ENCODE results near the gene KCNJ9. TPM values are rescaled to one million over a fixed set of nuclear protein-coding genes. Genes with fewer than 3 reads are reported as not detected.

Gene KCNJ9
- total RNA-seq, 1 donor from 2014 or later, result 0.05 TPM

- Mint-ChIP-seq H3K27me3 (ENCODE audit: unreplicated experiment) (peaks cover 9% of the 10 kb centered on the region), H3K4me3 (ENCODE audit: unreplicated experiment) (peak overlapping the region; percentile 51), H3K4me1 (ENCODE audit: unreplicated experiment) (peaks cover 13% of the 10 kb centered on the region), H3K27ac (ENCODE audit: unreplicated experiment) (peak overlapping the region; percentile 64), H3K36me3 (ENCODE audit: low read depth, unreplicated experiment) (peaks cover 3% of the 10 kb centered on the region), H3K9me3 (ENCODE audit: unreplicated experiment) (no peaks in the 10 kb centered on the region)
- no peak for DNase-seq (ENCODE audit: low spot score)
- no peak for TF ChIP-seq CTCF (IDR thresholded peaks at IDR 0.05; ENCODE audit: unreplicated experiment)
These were observed 14.2 kb downstream of the KCNJ9 start for GRCh38 chr1:160095382-160096105.

GRCh38 chr1:160096274-160097116 is 15.2 kb downstream of the KCNJ9 start:
- H3K36me3 Mint-ChIP-seq (ENCODE audit: low read depth, unreplicated experiment), result peaks cover 3% of the 10 kb centered on the region
- peaks cover 13% of the 10 kb centered on the region for H3K4me1 Mint-ChIP-seq (ENCODE audit: unreplicated experiment)
- peak overlapping the region; percentile 92 for H3K4me3 Mint-ChIP-seq (ENCODE audit: unreplicated experiment)
- no peak for TF ChIP-seq CTCF (IDR thresholded peaks at IDR 0.05; ENCODE audit: unreplicated experiment)
- peak overlapping the region; percentile 73 for H3K27ac Mint-ChIP-seq (ENCODE audit: unreplicated experiment)
- no peak for DNase-seq (ENCODE audit: low spot score)
- no peaks in the 10 kb centered on the region for H3K9me3 Mint-ChIP-seq (ENCODE audit: unreplicated experiment)
- H3K27me3 Mint-ChIP-seq (ENCODE audit: unreplicated experiment), result peaks cover 9% of the 10 kb centered on the region

GRCh38 chr1:160097151-160097910 is 16.0 kb downstream of the KCNJ9 start:
- Mint-ChIP-seq H3K4me3 (ENCODE audit: unreplicated experiment) (peak overlapping the region; percentile 92), H3K9me3 (ENCODE audit: unreplicated experiment) (no peaks in the 10 kb centered on the region), H3K36me3 (ENCODE audit: low read depth, unreplicated experiment) (no peaks in the 10 kb centered on the region), H3K27ac (ENCODE audit: unreplicated experiment) (peak overlapping the region; percentile 34), H3K27me3 (ENCODE audit: unreplicated experiment) (peaks cover 10% of the 10 kb centered on the region), H3K4me1 (ENCODE audit: unreplicated experiment) (peaks cover 14% of the 10 kb centered on the region)
- TF ChIP-seq CTCF (IDR thresholded peaks at IDR 0.05; ENCODE audit: unreplicated experiment), result no peak
- DNase-seq (ENCODE audit: low spot score), result no peak

- peak within 1 kb of the TSS; percentile 92 for H3K4me3 Mint-ChIP-seq (ENCODE audit: unreplicated experiment)
- H3K9me3 Mint-ChIP-seq (ENCODE audit: unreplicated experiment), result no peaks in the 10 kb centered on the region
- peak; percentile 78 for DNase-seq (ENCODE audit: low spot score)
- H3K27me3 Mint-ChIP-seq (ENCODE audit: unreplicated experiment), result peaks cover 13% of the 10 kb centered on the region
- H3K27ac Mint-ChIP-seq (ENCODE audit: unreplicated experiment), result peak within 1 kb of the TSS; percentile 78
- TF ChIP-seq CTCF (IDR thresholded peaks at IDR 0.05; ENCODE audit: unreplicated experiment), result no peak
- peaks cover 16% of the 10 kb centered on the region for H3K4me1 Mint-ChIP-seq (ENCODE audit: unreplicated experiment)
- no peaks in the 10 kb centered on the region for H3K36me3 Mint-ChIP-seq (ENCODE audit: low read depth, unreplicated experiment)
These were observed 16.8 kb downstream of the KCNJ9 start, which contains the start of gene IGSF8 for GRCh38 chr1:160097911-160098851. Gene IGSF8, minus strand, starts transcription at chr1:160098619. Its CDS starts 147 bp downstream, at chr1:160098472.
